Left renal pelvis (tissue), 4 donors: ENCODE data around the gene FAM171A1. TPM values are rescaled to one million over a fixed set of nuclear protein-coding genes. Genes with fewer than 3 reads are reported as not detected.
"Not testable (repeated sequence)": the region's sequence is repeated elsewhere in the genome, so short reads cannot be mapped to it uniquely, and the experiment has no call there.

Experiments
- DNase-seq, 4 donors: peaks; one replicate each; pipeline ENCODE4 v3.0.0-alpha.2; 2013; ENCODE audit warnings: low read depth in 4 of 4, low spot score in 3 of 4
- polyA plus RNA-seq, 4 donors: library from polyadenylated mRNA; unstranded; fragments of 120-200 nt; gene quantifications; one replicate each; pipeline ENCODE4 v1.2.1, GENCODE V29; 2013; ENCODE audit not compliant: insufficient read length in 4 of 4

FAM171A1 gene
- polyA plus RNA-seq: 10 to 100 TPM; 55.5 to 93.7 (median 87.1) TPM

DNA sequence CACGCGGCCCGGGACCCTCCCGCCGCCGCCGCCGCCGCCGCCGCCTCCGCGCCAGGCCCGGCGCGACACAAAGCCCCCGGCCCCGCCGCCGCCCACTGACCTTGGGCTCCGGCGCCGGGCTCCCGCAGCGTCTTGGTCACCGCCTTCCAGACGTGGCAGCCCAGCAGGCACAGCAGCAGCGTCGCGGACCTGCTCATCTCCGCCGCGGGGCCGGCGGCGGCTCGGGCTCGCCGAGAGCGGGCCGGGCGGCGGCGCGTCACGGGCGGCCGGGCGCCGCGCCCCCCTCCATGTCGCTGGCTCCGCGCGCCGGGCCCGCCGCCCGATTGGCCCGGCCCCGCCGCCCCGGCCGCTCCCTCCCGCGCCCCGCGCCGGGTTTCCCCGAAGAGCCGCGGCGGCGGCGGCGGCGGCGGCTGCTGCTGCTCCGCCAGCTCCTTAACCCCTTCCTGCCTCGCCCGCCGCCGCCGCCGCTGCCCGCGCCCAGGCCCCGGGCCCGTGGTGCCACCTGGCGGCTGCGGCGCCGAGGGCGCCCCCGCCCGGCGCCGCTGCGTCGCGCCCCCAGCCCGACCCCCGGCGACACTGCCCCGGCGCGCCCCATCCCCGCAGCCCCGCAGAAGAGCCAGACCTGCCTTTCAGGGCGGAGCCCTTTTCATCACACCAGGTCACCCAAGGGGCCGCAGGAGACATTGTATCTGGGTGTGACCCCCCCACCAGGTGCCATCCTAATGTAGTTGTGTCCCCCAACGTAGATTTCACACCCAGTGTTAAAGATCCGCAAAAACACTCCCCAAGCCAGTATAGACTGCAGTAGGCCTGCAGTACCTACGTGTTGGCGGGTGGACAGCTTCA, at the start of gene FAM171A1:
Gene FAM171A1 (minus strand): TSS at position 434 of the 846 bp plus-strand sequence. CDS start 237 bp downstream, at position 197.
- peak in 1 of 4 donors; percentile 33 for DNase-seq

GRCh38 chr10:15420858-15421257, 49.8 kb upstream of the FAM171A1 start:
- DNase-seq: no peak

GRCh38 chr10:15419279-15419874, 48.3 kb upstream of the FAM171A1 start:
- DNase-seq: peak in 2 of 4 donors; percentile 37 to 55

DNA sequence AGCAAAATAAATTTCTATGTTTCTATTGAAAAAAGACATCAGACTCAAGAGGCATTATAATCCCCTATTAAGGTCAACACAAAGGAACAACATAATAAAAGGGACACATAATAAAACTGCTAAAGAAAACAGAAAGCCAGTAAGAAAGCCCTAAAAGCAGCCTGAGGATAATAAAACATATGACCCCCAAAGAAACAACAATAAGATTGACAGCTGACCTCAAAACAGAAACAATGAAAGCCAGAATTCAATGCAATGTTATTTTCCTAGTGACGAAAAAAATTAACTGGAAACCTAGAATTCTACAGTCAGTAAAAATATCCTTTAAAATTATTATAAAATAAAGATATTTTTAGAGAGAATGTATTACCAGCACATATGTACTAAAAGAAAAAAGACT, 44.9 kb upstream of the FAM171A1 start:
- DNase-seq: no peak

DNA sequence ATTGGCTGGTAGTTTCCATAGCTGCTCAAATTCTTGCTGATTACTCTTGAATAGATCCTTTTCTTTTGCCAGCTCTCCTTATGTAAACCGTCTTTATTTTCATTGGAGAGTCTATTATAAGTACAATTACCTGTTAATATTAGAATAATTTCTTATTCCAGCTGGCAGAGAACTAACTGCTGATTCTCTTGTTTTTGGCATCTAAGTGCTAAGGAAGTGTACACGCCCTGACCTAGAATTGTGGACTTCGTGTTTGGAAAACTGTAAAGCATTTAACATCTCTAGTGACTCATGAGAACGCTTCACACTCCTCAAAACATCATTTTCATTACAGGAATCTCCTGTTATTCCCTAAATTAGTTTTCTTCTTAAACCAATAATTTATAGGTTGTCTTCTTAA, 39.9 kb upstream of the FAM171A1 start:
- no peak for DNase-seq

DNA sequence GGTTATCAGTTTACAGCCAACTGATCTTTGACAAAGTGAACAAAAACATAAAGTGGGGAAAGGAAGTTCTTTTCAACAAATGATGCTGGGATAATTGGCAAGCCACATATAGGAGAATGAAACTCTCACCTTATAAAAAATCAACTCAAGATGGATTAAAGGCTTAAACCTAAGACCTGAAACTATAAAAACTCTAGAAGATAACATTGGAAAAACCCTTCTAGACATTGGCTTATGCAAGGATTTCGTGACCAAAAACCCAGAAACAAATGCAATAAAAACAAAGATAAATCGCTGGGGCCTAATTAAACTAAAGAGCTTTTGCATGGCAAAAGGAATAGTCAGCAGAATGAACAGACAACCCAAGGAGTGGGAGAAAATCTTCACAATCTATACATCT, 38.3 kb upstream of the FAM171A1 start:
- DNase-seq: not testable (repeated sequence)

DNA sequence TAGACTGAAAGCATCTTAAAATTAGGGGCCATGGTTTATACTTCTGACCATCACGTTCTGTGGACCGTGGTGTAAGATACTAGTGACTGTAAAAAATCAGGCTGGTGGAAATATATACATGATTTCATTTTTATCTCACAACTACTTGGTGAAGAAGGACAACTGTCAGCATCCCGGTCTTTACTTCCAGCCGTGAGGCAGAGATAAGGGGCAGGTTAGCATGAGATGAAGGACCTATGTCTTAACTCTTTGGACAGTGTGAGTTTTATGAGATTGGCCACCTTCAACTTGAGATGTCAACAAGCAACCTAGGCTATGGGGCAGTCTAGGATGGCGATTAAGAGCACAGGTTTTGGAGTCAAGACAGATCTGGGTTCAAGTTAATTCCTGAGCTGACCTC, 37.5 kb upstream of the FAM171A1 start:
- no peak for DNase-seq

GRCh38 chr10:15405319-15405718, 34.2 kb upstream of the FAM171A1 start:
- DNase-seq: no peak

DNA sequence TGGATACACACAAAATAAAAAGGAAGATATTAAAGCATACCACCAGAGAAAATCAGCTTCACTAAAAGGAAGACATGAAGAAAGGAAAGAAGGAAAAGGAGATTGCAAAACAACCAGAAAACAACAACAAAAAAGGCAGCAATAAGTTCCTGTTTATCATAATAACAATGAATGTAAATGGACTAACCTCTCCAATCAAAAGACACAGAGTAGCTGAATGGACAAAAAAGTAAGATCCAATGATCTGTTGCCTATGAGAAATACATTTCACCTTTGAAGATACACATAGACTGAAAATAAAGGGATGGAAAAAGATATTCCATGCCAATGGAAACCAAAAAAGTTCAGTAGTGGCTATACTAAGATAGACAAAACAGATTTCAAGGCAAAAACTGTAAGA, 30.3 kb upstream of the FAM171A1 start:
- no peak for DNase-seq

DNA sequence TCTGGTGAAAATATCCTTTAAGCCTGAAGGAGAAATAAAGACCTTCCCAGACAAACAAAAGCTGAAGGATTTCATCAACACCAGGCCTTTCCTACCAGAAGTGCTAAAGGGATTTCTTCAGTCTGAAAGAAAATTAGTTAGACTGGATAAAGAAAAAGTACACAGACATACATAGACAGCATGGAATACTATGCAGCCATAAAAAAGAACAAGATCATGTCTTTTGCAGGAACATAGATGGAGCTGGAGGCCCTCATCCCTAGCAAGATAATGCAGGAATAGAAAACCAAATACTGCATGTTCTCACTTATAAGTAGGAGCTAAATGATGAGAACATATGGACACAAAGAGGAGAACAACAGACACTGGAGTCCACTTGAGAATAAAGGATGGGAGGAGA, 29.4 kb upstream of the FAM171A1 start:
- not testable (repeated sequence) for DNase-seq

DNA sequence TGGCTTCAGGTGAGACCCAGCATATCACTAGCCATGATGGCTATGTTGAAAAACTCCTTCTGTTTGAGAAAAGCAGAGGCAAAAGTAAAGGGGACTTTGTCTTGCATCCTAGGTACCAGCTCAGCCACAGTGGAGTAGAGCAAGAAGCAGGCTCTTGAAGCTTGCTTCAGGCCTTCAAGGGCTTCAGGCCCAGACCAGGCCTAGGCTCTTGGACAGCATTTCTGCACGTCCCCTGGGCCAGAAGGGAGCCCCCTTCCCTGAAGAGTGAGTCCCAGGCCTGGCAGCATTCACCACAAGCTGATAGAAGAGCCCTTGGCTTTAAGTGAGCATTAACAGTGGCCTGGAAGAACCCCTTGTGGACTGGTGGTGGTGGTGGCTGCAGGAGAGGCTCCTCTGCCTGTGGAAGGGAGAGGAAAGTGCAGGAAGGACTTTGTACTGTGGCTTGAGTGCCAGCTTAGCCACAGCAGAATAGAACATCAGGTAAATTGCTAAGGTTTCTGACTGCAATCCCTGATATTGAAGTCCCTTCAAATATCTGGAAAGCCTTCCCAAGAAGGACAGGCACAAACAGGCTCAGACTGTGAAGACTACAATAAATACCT, 28.1 kb upstream of the FAM171A1 start:
- no peak for DNase-seq

DNA sequence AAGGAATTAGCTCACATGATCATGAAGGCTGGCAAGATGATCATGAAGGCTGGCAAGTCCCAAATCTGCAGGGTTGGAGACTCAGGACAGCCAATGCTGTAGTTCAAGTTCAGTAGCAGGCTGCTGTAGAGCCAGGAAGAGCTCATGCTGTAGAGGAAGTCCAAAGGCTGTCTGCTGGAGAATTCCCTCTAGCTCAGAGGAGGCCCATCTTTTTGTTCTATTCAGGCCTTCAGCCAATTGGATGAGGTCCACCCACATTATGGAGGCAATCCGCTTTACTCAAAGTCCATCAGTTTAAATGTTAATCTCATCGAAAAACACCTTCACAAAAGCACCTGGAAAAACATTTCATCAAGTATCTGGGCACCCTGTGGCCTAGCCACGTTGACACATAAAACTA, 24.8 kb upstream of the FAM171A1 start:
- DNase-seq: no peak

GRCh38 chr10:15393139-15393825, 22.2 kb upstream of the FAM171A1 start:
- DNase-seq: no peak

- DNase-seq: no peak
These were observed 20.4 kb upstream of the FAM171A1 start for GRCh38 chr10:15391491-15391890.

DNA sequence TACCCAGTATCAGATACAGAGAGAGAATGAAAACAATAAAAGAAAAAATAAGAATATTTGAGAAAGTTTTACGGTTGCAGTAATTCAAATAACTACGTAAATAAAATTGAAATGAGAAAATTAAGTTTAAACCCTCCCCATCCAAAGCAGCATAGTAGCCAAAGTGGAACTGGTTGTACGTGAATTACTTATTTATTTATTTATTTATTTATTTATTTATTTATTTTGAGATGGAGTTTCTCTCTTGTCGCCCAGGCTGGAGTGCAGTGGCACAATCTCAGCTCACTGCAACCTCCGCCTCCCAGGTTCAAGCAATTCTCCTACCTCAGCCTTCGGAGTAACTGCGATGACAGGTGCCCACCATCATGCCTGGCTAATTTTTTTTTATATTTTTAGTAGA, 17.1 kb upstream of the FAM171A1 start:
- not testable (repeated sequence) for DNase-seq

DNA sequence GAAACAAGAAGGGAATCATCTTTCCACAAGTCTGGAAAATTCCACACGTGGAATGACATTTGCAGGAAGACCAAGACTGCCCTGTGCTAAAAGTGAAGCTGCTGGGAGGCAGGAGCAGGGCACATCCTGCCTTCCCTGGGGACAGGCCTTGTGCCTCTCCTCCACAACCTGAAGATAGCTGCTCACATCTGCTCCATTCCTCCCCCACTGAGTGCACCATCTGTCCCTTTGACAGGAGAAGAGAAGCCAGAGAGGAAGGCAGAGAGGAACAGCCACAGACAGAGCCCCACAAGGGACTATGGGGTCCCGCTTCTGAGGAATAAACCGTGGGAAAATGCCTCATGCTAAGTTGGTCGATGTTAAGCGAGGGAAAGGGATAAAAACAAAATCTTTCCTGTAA, 15.9 kb upstream of the FAM171A1 start:
- DNase-seq: no peak

- no peak for DNase-seq
These were observed 14.7 kb upstream of the FAM171A1 start for GRCh38 chr10:15385552-15386455.

DNA sequence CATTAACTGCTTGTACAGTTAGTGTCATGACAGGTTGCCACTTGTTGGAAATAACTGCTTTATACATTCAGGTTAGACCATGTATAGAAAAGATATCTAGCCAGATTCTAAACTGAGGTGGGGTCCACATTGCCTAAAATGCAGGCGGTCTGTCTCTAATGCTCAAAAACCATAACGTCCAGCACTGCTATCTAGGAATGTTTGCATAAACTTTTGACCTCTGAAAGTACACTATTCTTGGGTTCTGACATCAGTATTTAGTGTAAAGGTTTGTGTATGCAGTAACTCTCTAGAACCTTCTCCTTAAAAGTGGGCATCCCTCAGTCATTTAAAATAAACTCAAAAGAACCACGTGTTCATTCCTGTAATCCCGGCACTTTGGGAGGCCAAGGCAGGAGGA, 10.3 kb upstream of the FAM171A1 start:
- DNase-seq: no peak

DNA sequence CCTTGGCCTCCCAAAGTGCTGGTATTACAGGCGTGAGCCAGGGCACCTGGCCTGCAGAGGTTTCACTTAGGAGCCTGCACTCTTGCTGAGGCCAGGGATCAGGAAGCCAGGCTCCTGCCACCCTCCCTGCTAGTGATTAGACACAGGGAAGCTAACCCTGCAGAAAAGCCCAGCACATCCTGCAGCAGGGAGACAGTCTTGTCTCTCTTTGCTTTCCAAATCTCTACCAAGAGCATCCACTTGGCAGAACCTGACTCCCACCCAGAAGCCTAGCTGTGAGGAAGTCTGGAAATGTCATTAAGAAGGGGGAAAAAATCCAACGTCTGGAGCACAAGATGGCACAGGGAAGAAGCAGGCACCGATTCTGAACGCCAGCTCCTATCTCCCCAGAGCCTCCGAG, 8.0 kb upstream of the FAM171A1 start:
- no peak for DNase-seq

DNA sequence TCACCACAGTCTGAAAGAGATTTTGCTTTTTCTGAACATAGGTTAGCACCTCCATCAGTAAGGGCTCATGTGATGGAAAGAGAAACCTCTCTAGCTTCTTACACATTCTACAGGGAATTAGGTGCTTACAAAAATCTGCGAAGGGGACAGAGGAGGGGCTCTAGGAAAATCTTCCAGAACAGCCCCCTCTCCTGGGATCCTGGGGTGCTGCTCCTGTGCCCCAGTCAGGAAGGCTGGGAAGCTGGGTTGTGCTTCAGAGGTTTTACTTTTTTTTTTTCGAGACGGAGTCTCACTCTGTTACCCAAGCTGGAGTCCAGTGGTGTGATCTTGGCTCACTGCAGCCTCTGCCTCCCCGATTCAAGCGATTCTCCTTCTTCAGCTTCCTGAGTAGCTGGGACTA, 7.5 kb upstream of the FAM171A1 start:
- DNase-seq: no peak
